HFFc6 (cell line): ENCODE results near the gene HSF4. TPM values are rescaled to one million over a fixed set of nuclear protein-coding genes. Genes with fewer than 3 reads are reported as not detected.
A peak's percentile ranks its signal among the peaks of the same experiment; 100 is the strongest.

Source experiments
- DNase-seq: peaks from one replicate; pipeline ENCODE4 v3.0.0-alpha.2; 2018
- H3K27ac Mint-ChIP-seq: 2 replicates; pipeline ENCODE4 v1.8.0; 2020; ENCODE audit warnings: mild to moderate bottlenecking, mixed read lengths
- H3K27me3 Mint-ChIP-seq: 2 replicates; pipeline ENCODE4 v1.8.0; 2021; ENCODE audit warnings: mild to moderate bottlenecking, moderate library complexity, mixed read lengths; ENCODE audit not compliant: insufficient read depth
- H3K36me3 Mint-ChIP-seq: 2 replicates; pipeline ENCODE4 v1.8.0; 2021; ENCODE audit warnings: low read depth, mixed read lengths
- H3K4me1 Mint-ChIP-seq: 2 replicates; pipeline ENCODE4 v1.8.0; 2020; ENCODE audit warnings: low read depth, mixed read lengths
- H3K4me3 Mint-ChIP-seq: 2 replicates; pipeline ENCODE4 v1.8.0; 2020; ENCODE audit warnings: mild to moderate bottlenecking, moderate library complexity, mixed read lengths
- H3K9me3 Mint-ChIP-seq: 2 replicates; pipeline ENCODE4 v1.8.0; 2020; ENCODE audit warnings: mild to moderate bottlenecking, mixed read lengths
- total RNA-seq, 6 experiments: library from RNA; stranded (reverse); fragmentation: NEBNext Ultra II Directional; extraction: Animal tissue kit (Norgen Biotek cat#: 25700); gene quantifications; 2 replicates in 1 of 6; 3 replicates in 5 of 6; pipeline ENCODE4 v1.2.3, GENCODE V29; 2021
- TF ChIP-seq, protein P1 (sequence below): fragments of 200-600 bp; sonication (generic); IDR thresholded peaks from 2 replicates; pipeline ENCODE4 v1.5.0; 2021; ENCODE audit warnings: antibody characterized with exemption, mild to moderate bottlenecking

Gene HSF4
- total RNA-seq, 6 experiments from 2014 or later: 3.3 to 5.5 (median 4.6) TPM

DNA sequence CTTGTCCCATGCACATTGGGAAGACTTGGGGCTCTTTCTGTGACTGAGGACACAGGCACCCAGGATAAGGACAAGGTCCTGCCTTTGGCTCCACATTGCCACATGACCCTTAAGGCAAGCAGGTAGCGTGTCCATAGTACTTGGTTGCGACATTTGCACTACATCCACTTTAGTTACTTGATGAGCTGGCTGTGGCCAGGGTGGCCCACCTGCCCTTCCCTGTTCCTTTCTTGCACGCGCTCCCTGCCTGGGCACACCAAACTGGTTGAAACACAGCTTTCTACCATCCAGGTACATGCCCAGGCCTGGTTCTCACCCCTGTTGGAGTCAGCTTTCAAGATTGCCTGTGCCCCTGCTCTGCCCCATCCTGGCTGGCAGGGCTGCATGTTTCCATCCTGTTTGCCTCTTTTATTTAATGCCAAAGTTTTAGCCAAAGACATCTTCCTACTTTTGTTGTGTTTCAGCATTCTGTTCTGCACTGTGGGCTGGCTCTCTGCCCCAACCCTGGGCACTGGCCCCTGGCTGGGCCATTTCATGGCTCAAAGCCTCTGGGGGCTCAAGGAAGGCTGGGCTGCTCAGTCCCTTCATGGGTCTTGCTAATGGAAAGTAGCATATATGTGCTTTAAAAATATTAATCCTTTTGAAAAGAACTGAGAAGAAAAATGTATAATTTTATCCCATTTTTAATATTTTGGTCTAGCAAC, 17.0 kb upstream of the HSF4 start:
- Mint-ChIP-seq H3K9me3 (no peaks in the 10 kb centered on the region), H3K36me3 (peaks cover 11% of the 10 kb centered on the region), H3K4me3 (no peak overlapping the region), H3K27me3 (peaks cover 5% of the 10 kb centered on the region), H3K27ac (peak overlapping the region; percentile 71), H3K4me1 (peaks cover 23% of the 10 kb centered on the region)
- TF ChIP-seq, protein P1, sequence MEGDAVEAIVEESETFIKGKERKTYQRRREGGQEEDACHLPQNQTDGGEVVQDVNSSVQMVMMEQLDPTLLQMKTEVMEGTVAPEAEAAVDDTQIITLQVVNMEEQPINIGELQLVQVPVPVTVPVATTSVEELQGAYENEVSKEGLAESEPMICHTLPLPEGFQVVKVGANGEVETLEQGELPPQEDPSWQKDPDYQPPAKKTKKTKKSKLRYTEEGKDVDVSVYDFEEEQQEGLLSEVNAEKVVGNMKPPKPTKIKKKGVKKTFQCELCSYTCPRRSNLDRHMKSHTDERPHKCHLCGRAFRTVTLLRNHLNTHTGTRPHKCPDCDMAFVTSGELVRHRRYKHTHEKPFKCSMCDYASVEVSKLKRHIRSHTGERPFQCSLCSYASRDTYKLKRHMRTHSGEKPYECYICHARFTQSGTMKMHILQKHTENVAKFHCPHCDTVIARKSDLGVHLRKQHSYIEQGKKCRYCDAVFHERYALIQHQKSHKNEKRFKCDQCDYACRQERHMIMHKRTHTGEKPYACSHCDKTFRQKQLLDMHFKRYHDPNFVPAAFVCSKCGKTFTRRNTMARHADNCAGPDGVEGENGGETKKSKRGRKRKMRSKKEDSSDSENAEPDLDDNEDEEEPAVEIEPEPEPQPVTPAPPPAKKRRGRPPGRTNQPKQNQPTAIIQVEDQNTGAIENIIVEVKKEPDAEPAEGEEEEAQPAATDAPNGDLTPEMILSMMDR: no peak
- no peak for DNase-seq

DNA sequence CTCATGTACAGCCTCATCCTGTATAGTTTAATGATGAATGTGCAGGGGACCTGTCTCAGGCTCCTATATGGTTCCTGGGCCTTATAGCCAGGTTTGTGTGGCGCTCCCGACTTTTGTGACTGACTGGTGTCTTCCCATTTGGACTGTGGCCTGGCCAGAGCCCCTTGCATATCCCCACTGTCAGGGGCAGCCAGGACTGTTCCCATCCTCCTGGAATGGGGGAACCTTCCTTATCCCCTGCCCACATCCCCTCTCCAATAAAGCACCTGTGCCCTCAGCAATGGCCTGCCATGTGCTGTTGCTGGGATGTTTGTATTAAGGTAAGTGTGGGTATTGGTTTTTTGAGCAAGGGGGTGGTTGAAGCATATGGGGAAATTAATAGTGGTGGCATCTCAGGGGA, 16.3 kb upstream of the HSF4 start:
- Mint-ChIP-seq H3K27me3 (peaks cover 5% of the 10 kb centered on the region), H3K36me3 (peaks cover 8% of the 10 kb centered on the region), H3K4me3 (no peak overlapping the region), H3K9me3 (no peaks in the 10 kb centered on the region), H3K4me1 (peaks cover 23% of the 10 kb centered on the region), H3K27ac (peak overlapping the region; percentile 49; the same call in 1 of the 2 replicates)
- TF ChIP-seq, protein P1: no peak
- DNase-seq: no peak

DNA sequence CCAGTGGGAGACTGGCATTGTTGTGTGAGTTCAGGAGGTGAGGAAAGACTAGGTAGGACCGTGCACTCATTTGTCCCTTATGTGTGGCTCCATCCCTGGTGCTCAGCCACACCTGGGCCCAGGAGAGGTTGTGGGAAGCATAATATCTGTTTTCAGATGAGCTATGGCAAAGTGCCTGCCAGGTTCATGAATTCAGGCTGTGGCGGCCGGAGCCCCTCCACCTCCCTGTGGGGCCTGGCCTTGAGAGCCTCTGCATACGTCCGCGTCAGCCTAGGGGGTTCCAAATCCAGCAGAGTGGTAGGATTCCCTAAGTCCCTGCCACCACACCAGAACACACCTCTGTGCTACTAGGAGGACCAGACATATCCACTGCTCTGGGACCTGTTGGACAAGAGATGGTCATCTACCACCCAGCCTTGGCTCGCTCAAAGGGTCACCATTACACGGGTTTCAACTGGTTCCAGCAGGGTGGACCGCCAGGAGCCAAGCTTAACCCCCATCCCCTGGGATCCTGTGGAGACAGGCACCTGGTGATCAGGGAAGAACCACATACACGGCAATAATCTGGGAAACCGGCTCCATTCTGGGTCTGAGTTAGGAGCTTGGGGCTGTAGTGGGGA, 15.8 kb upstream of the HSF4 start:
- H3K4me1 Mint-ChIP-seq: peaks cover 23% of the 10 kb centered on the region
- peak overlapping the region; percentile 64; the same call in 1 of the 2 replicates for H3K27ac Mint-ChIP-seq
- TF ChIP-seq, protein P1: no peak
- H3K36me3 Mint-ChIP-seq: peaks cover 8% of the 10 kb centered on the region
- peak overlapping the region; percentile 73 for H3K4me3 Mint-ChIP-seq
- H3K9me3 Mint-ChIP-seq: no peaks in the 10 kb centered on the region
- H3K27me3 Mint-ChIP-seq: peaks cover 5% of the 10 kb centered on the region
- no peak for DNase-seq

DNA sequence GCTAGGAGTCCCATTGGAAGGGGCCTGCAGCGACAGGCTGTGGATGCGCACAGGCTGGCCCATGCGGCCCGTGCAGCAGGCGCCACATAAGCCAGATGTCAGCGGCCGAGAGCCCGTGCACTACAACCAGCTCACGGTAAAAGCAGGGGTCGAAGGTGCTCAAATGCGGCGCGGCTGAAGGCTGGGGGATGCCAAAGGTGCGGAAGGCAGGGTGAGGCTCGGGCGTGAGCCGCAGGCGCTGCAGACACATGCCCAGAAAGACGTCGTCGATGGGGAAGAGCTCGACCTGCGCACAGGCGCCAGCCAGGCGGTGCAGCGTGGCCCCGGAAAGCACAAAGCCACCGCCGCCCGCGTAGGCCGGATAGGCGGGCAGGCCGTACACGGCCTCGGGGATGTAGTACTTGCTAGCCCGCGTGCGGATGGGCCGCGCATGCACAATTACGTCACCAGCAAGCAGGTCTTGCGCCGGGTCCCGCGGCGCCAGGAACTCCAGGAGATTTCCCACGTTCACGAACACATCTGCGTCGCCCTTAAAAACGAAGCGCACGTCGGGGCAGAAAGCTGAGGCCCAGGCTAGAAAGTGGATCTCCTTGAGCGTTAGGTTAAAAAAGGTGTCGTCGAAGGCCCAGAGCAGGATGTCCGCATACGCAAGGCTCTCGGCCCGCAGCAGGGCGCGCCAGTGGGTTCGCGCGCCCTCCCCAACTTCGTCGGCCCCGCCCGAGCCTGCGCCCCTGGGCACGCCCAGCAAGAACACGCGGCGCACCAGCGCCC, 15.1 kb upstream of the HSF4 start:
- no peak for DNase-seq
- Mint-ChIP-seq H3K36me3 (peaks cover 8% of the 10 kb centered on the region), H3K9me3 (no peaks in the 10 kb centered on the region), H3K27ac (peak overlapping the region; percentile 64; the same call in 1 of the 2 replicates), H3K27me3 (peaks cover 5% of the 10 kb centered on the region), H3K4me3 (peak overlapping the region; percentile 73), H3K4me1 (peaks cover 23% of the 10 kb centered on the region)
- TF ChIP-seq, protein P1: no peak

DNA sequence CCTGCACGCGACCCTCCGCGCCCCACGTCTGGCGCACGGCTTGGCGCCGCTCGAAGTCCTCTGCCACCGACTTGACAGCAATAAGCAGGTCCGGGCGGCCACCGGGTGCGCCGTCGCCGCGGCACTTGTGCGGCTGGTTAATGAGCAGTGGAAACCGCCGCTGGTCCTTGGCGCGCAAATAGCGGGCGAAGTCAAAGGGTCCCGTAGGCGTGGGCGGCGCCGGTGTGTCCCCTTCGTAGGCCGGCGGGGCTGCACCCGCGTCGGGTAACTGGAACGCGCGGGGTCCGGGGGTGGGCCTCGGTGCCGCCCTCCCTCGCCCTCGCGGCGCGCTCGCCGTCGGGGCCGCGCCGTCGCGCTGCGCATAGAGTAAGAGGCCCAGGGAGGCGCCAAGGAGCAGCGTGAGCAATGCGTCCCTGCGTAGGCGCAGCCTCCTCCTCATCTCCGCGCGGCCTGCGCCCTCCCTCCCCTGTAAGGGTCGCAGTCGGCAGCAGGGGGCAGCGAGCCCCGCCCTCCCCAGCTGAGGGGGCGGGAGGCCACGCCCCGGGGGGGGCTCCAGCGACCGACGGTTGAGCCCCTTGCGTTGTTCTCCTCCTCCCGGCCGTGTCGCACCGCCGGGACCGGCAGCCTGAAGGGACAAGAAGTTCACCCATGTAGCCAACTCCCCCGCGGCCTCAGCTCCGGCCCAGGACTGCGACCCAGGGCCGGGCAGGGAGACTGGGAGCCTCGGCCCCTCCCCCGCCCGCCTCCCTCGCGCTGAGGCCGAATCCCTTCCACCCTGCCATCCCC, 14.3 kb upstream of the HSF4 start:
- no peak for DNase-seq
- H3K27ac Mint-ChIP-seq: peak overlapping the region; percentile 86; the same call in 1 of the 2 replicates

More for the DNA sequence above, 14.3 kb upstream of the HSF4 start:
- H3K27me3 Mint-ChIP-seq: peaks cover 5% of the 10 kb centered on the region
- no peaks in the 10 kb centered on the region for H3K9me3 Mint-ChIP-seq
- peak overlapping the region; percentile 85 for H3K4me3 Mint-ChIP-seq
- TF ChIP-seq, protein P1: no peak; the same call in 1 of the 2 replicates
- H3K4me1 Mint-ChIP-seq: peaks cover 23% of the 10 kb centered on the region
- peaks cover 8% of the 10 kb centered on the region for H3K36me3 Mint-ChIP-seq
